ENCODE data around the gene FHL1. TPM values are rescaled to one million over a fixed set of nuclear protein-coding genes. Genes with fewer than 3 reads are reported as not detected.

FHL1 gene
- total RNA-seq (2014; rRNA removed) (42.4 and 51.8 TPM in 2 replicates), Bru-seq, nascent RNA (percentile 77 among the genes with signal in this experiment), BruChase-seq, experiment 1, labeled RNA remaining after a 6-hour chase (percentile 65 among the genes with signal in this experiment), BruChase-seq, experiment 2, labeled RNA remaining after a 2-hour chase (percentile 67 among the genes with signal in this experiment)
- long read RNA-seq, transcript FHL1-205 (7 exons, 2,441 nt) = major isoform, 103 of 151 reads
- long read RNA-seq, transcript FHL1-218 (6 exons, 2,878 nt) = minor isoform, 6 of 151 reads
- long read RNA-seq, partial matches to known transcripts = 34 of 151 reads
- long read RNA-seq, other reads (novel, unspliced or antisense) = 2 of 151 reads

GRCh38 chrX:136147315-136147901 is at the start of gene FHL1:
Gene FHL1, plus strand, starts transcription at chrX:136147533.
- Histone ChIP-seq H3K36me3 (ENCODE audit: low read depth, low read length) (no peaks in the 10 kb centered on the region), H4K20me1 (ENCODE audit: low read length) (0 out of 2 replicates have a peak, but pooled peaks cover 5% of the 10 kb centered on the region), H3K27ac (ENCODE audit: low read length) (no peak within 1 kb of the TSS), H3K79me2 (ENCODE audit: low read length) (peaks cover 12% of the 10 kb centered on the region), H3F3A (ENCODE audit: low read length, unreplicated experiment) (no peaks in the 10 kb centered on the region), H3K9ac (ENCODE audit: low read length) (peak within 1 kb of the TSS; percentile 75), H3K4me2 (ENCODE audit: low read length) (peak within 1 kb of the TSS; percentile 98), H3K27me3 (ENCODE audit: low read length) (no peaks in the 10 kb centered on the region), H2AFZ (ENCODE audit: low read length) (peak within 1 kb of the TSS; percentile 98), H3K4me3 (ENCODE audit: low read length) (peak within 1 kb of the TSS; percentile 83), H3K9me3 (ENCODE audit: low read length) (no peaks in the 10 kb centered on the region), H3K9me2 (replicated peaks; ENCODE audit: low read length) (no peaks in the 10 kb centered on the region), H3K4me1 (ENCODE audit: insufficient read depth, low read length) (peaks cover 12% of the 10 kb centered on the region; the same call in 1 of the 2 replicates)
- CTCF ChIA-PET = interaction anchor here (0.6 kb wide), 1 partner anchor 344 kb away, joined by 4 read pairs; no protein-coding TSS in a partner anchor
- TF ChIP-seq CTCF (conservative IDR thresholded peaks at IDR 0.05; ENCODE audit: low read depth, low read length) (no peak), EZH2phosphoT487 (IDR thresholded peaks at IDR 0.05; ENCODE audit: borderline replicate concordance, low read length) (no peak), EZH2 (IDR thresholded peaks at IDR 0.05; ENCODE audit: low read length, unreplicated experiment) (no peak)
- ATAC-seq (peak; percentile 83), DNase-seq (peak; percentile 40)
- intact Hi-C loops (cut with micrococcal nuclease) = no loop called here
- POLR2A ChIA-PET (ENCODE audit: unreplicated experiment) = no interaction called here
- no TSS peak for BruUV-seq (replicated peaks)

- Histone ChIP-seq H3K27me3 (ENCODE audit: low read length) (no peaks in the 10 kb centered on the region), H3K79me2 (ENCODE audit: low read length) (no peaks in the 10 kb centered on the region), H2AFZ (ENCODE audit: low read length) (no peak overlapping the region), H3K9me3 (ENCODE audit: low read length) (no peaks in the 10 kb centered on the region), H3K36me3 (ENCODE audit: low read depth, low read length) (no peaks in the 10 kb centered on the region), H3K4me2 (ENCODE audit: low read length) (no peak overlapping the region), H3K4me1 (ENCODE audit: insufficient read depth, low read length) (no peaks in the 10 kb centered on the region), H4K20me1 (ENCODE audit: low read length) (no peaks in the 10 kb centered on the region), H3F3A (ENCODE audit: low read length, unreplicated experiment) (no peaks in the 10 kb centered on the region), H3K9me2 (replicated peaks; ENCODE audit: low read length) (no peaks in the 10 kb centered on the region), H3K9ac (ENCODE audit: low read length) (no peak overlapping the region), H3K27ac (ENCODE audit: low read length) (no peak overlapping the region), H3K4me3 (ENCODE audit: low read length) (no peak overlapping the region)
- ATAC-seq = no peak
- no peak for TF ChIP-seq EZH2 (IDR thresholded peaks at IDR 0.05; ENCODE audit: low read length, unreplicated experiment)
- no peak for TF ChIP-seq EZH2phosphoT487 (IDR thresholded peaks at IDR 0.05; ENCODE audit: borderline replicate concordance, low read length)
- no peak for TF ChIP-seq CTCF (conservative IDR thresholded peaks at IDR 0.05; ENCODE audit: low read depth, low read length)
- ChIA-PET CTCF (no interaction called here), POLR2A (ENCODE audit: unreplicated experiment) (no interaction called here)
- intact Hi-C loops (cut with micrococcal nuclease) = no loop called here
- no TSS peak for BruUV-seq (replicated peaks)
- no peak for DNase-seq
Measured at GRCh38 chrX:136097871-136098805, 49.2 kb upstream of the FHL1 start.

All from PC-3 (cell line).